ENCODE data around the gene PALD1. TPM values are rescaled to one million over a fixed set of nuclear protein-coding genes. Genes with fewer than 3 reads are reported as not detected.

The PALD1 gene
- total and polyA plus RNA-seq, 12 donors: 2.0 to 16.2 (median 7.4) TPM

DNA sequence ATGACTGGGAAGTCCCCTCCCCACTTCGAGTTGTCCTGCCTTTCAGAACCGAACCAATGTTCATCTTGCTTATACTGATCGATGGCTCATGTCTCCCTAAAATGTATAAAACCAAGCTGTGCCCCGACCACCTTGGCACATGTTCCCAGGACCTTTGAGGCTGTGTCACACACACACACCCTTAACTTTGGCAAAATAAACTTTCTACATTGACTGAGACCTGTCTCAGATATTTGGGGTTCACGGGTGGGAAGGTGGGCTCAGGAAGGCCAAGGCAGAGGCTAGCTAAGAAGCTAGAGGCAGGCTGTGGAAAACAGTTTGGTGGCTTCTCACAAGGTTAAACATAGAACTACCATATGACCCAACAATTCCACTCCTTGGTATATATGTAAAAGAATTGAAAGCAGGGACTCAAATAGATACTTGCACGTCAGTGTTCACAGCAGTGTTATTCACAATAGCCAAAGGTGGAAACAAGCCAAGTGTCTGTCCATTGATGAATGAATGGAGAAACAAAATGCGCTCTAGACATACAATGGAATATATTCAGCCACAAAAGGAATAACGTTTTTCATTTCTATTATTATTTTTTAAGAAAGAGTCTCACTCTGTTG is 108.6 kb downstream of the PALD1 start:
- H3K4me3 ChIP-seq: no peak overlapping the region
- intact Hi-C loops (cut with DNase I): no loop called here
- H3K27ac ChIP-seq: no peak overlapping the region
- H3K36me3 ChIP-seq (replicated peaks in 1 of 2): no peaks in the 10 kb centered on the region
- TF ChIP-seq CTCF (IDR thresholded peaks at IDR 0.05): no peak
- TF ChIP-seq POLR2A (IDR thresholded peaks at IDR 0.05): no peak
- no peaks in the 10 kb centered on the region for H3K4me1 ChIP-seq (replicated peaks in 1 of 2)
- 80 to 85% (median 83%) methylated on average over 8 of the region's 8 CpGs for WGBS, 4 donors
- H3K9me3 ChIP-seq (replicated peaks in 1 of 3): no peaks in the 10 kb centered on the region
- DNase-seq: no peak
- no peaks in the 10 kb centered on the region for H3K27me3 ChIP-seq

GRCh38 chr10:70588255-70588654 is 109.7 kb downstream of the PALD1 start:
- Histone ChIP-seq H3K27ac (no peak overlapping the region), H3K36me3 (replicated peaks in 1 of 2) (no peaks in the 10 kb centered on the region), H3K9me3 (replicated peaks in 1 of 3) (no peaks in the 10 kb centered on the region), H3K4me1 (replicated peaks in 1 of 2) (no peaks in the 10 kb centered on the region), H3K27me3 (no peaks in the 10 kb centered on the region), H3K4me3 (no peak overlapping the region)
- peak in 1 of 7 donors; percentile 5 for DNase-seq
- TF ChIP-seq CTCF (IDR thresholded peaks at IDR 0.05) (no peak), POLR2A (IDR thresholded peaks at IDR 0.05) (no peak)
- intact Hi-C loops (cut with DNase I): no loop called here
- 72 to 77% (median 75%) methylated on average over 6 of the region's 6 CpGs for WGBS, 4 donors

- Histone ChIP-seq H3K36me3 (replicated peaks in 1 of 2) (no peaks in the 10 kb centered on the region), H3K27ac (no peak overlapping the region), H3K9me3 (replicated peaks in 1 of 3) (no peaks in the 10 kb centered on the region), H3K4me3 (no peak overlapping the region), H3K27me3 (no peaks in the 10 kb centered on the region), H3K4me1 (replicated peaks in 1 of 2) (no peaks in the 10 kb centered on the region)
- 76 to 84% (median 79%) methylated on average over 9 to 10 of the region's 10 CpGs for WGBS, 4 donors
- DNase-seq: peak in 2 of 7 donors; percentile 6 to 29
- intact Hi-C loops (cut with DNase I): no loop called here
- TF ChIP-seq POLR2A (IDR thresholded peaks at IDR 0.05) (no peak), CTCF (IDR thresholded peaks at IDR 0.05) (no peak)
Measured at GRCh38 chr10:70588859-70589570, 110.4 kb downstream of the PALD1 start.

- Histone ChIP-seq H3K27ac (no peak overlapping the region), H3K4me1 (replicated peaks in 1 of 2) (no peaks in the 10 kb centered on the region), H3K27me3 (no peaks in the 10 kb centered on the region), H3K36me3 (replicated peaks in 1 of 2) (no peaks in the 10 kb centered on the region), H3K9me3 (replicated peaks in 1 of 3) (no peaks in the 10 kb centered on the region), H3K4me3 (no peak overlapping the region)
- peak in 2 of 7 donors; percentile 12 to 44 for DNase-seq
- no peak for TF ChIP-seq CTCF (IDR thresholded peaks at IDR 0.05)
- no peak for TF ChIP-seq POLR2A (IDR thresholded peaks at IDR 0.05)
- intact Hi-C loops (cut with DNase I): no loop called here
- 83 to 89% (median 85%) methylated on average over 5 of the region's 5 CpGs for WGBS, 4 donors
Measured at GRCh38 chr10:70589762-70590654, 111.4 kb downstream of the PALD1 start.

Measured in adrenal gland (tissue), 12 donors.